H9 (cell line): ENCODE measurements around the gene FHOD3. TPM values are rescaled to one million over a fixed set of nuclear protein-coding genes. Genes with fewer than 3 reads are reported as not detected.

Experiments
- DNase-seq: peaks from one replicate; pipeline ENCODE4 v3.0.0-alpha.2; 2017
- H2AFZ ChIP-seq: one replicate; pipeline ENCODE4 v1.6.1; 2013; ENCODE audit warnings: mild to moderate bottlenecking, low read length, control low read depth, moderate library complexity
- H2AK5ac ChIP-seq: 2 replicates; pipeline ENCODE4 v1.6.1; 2013; ENCODE audit warnings: low read length, control low read depth, mixed read lengths; ENCODE audit not compliant: insufficient read length
- H2BK120ac ChIP-seq: one replicate; pipeline ENCODE4 v1.6.1; 2013; ENCODE audit warnings: low read depth, mild to moderate bottlenecking, low read length, control low read depth, inconsistent platforms; ENCODE audit not compliant: poor library complexity, severe bottlenecking
- H2BK12ac ChIP-seq: 2 replicates; pipeline ENCODE4 v1.6.1; 2013; ENCODE audit warnings: low read length, control low read depth, mixed read lengths, low read depth; ENCODE audit not compliant: insufficient read length
- H2BK15ac ChIP-seq: 2 replicates; pipeline ENCODE4 v1.6.1; 2013; ENCODE audit warnings: low read depth, low read length, control low read depth
- H2BK20ac ChIP-seq: one replicate; pipeline ENCODE4 v1.6.1; 2013; ENCODE audit warnings: low read depth, mild to moderate bottlenecking, low read length, control low read depth, inconsistent platforms; ENCODE audit not compliant: poor library complexity, severe bottlenecking
- H2BK5ac ChIP-seq: 2 replicates; pipeline ENCODE4 v1.6.1; 2013; ENCODE audit warnings: low read length, control low read depth, mixed read lengths; ENCODE audit not compliant: insufficient read length
- H3K14ac ChIP-seq: 2 replicates; pipeline ENCODE4 v1.6.1; 2013; ENCODE audit warnings: low read length, control low read depth; ENCODE audit not compliant: insufficient read depth
- H3K18ac ChIP-seq: 2 replicates; pipeline ENCODE4 v1.6.1; 2013; ENCODE audit warnings: low read depth, mild to moderate bottlenecking, mixed read lengths, low read length, control low read depth; ENCODE audit not compliant: insufficient read length
- H3K23ac ChIP-seq: 2 replicates; pipeline ENCODE4 v1.6.1; 2013; ENCODE audit warnings: low read length, control low read depth, mixed read lengths, low read depth; ENCODE audit not compliant: insufficient read length
- H3K23me2 ChIP-seq: 2 replicates; pipeline ENCODE4 v1.6.1; 2013; ENCODE audit warnings: low read depth, mild to moderate bottlenecking, mixed read lengths, low read length, control low read depth; ENCODE audit not compliant: insufficient read length, poor library complexity, severe bottlenecking
- H3K27ac ChIP-seq: 2 replicates; pipeline ENCODE4 v1.5.1; 2013; ENCODE audit warnings: low read length, control low read depth, mixed read lengths, low read depth; ENCODE audit not compliant: insufficient read length
- H3K27me3 ChIP-seq: 2 replicates; pipeline ENCODE4 v1.6.1; 2013; ENCODE audit warnings: low read length, control low read depth, inconsistent platforms; ENCODE audit not compliant: insufficient read depth
- H3K4ac ChIP-seq: 2 replicates; pipeline ENCODE4 v1.6.1; 2013; ENCODE audit warnings: low read depth, mild to moderate bottlenecking, control low read depth, inconsistent platforms, low read length, moderate library complexity
- H3K4me1 ChIP-seq: 2 replicates; pipeline ENCODE4 v1.6.1; 2013; ENCODE audit warnings: low read length, control low read depth, inconsistent platforms; ENCODE audit not compliant: insufficient read depth
- H3K4me2 ChIP-seq: 2 replicates; pipeline ENCODE4 v1.6.1; 2013; ENCODE audit warnings: low read length, control low read depth, mixed read lengths; ENCODE audit not compliant: insufficient read length, insufficient read depth
- H3K56ac ChIP-seq: 2 replicates; pipeline ENCODE4 v1.6.1; 2013; ENCODE audit warnings: low read depth, mild to moderate bottlenecking, mixed read lengths, low read length, control low read depth; ENCODE audit not compliant: insufficient read length
- H3K79me1 ChIP-seq: 2 replicates; pipeline ENCODE4 v1.6.1; 2013; ENCODE audit warnings: low read depth, mild to moderate bottlenecking, moderate library complexity, low read length, control low read depth, inconsistent platforms; ENCODE audit not compliant: insufficient read depth, poor library complexity, severe bottlenecking
- H3K79me2 ChIP-seq: 2 replicates; pipeline ENCODE4 v1.6.1; 2013; ENCODE audit warnings: low read length, control low read depth, inconsistent platforms; ENCODE audit not compliant: insufficient read depth
- H3K9ac ChIP-seq: 2 replicates; pipeline ENCODE4 v1.6.1; 2013; ENCODE audit warnings: low read length, control low read depth, mixed read lengths; ENCODE audit not compliant: insufficient read length; ENCODE audit errors: extremely low read depth
- H3K9me3 ChIP-seq: one replicate; pipeline ENCODE4 v1.6.1; 2013; ENCODE audit warnings: low read depth, low read length, inconsistent platforms; ENCODE audit not compliant: control insufficient read depth
- H3T11ph ChIP-seq: one replicate; pipeline ENCODE4 v1.6.1; 2013; ENCODE audit warnings: mild to moderate bottlenecking, low read length, control low read depth, inconsistent platforms
- H4K20me1 ChIP-seq: one replicate; pipeline ENCODE4 v1.6.1; 2013; ENCODE audit not compliant: control insufficient read depth, insufficient read length, insufficient read depth
- H4K5ac ChIP-seq: 2 replicates; pipeline ENCODE4 v1.6.1; 2013; ENCODE audit warnings: low read depth, mild to moderate bottlenecking, mixed read lengths, low read length, control low read depth; ENCODE audit not compliant: insufficient read length
- H4K8ac ChIP-seq: replicated peaks from 2 replicates; pipeline ENCODE4 v1.6.1; 2013; ENCODE audit warnings: low read length, control low read depth, mixed read lengths, low read depth; ENCODE audit not compliant: insufficient read length
- H4K91ac ChIP-seq: 2 replicates; pipeline ENCODE4 v1.6.1; 2013; ENCODE audit warnings: low read depth, mild to moderate bottlenecking, moderate library complexity, mixed read lengths, low read length, control low read depth; ENCODE audit not compliant: insufficient read length
- H3K27ac Mint-ChIP-seq, 3 experiments: 2 replicates in 2 of 3; 3 replicates in 1 of 3; pipeline ENCODE4 v1.8.0; 2020 to 2021; ENCODE audit warnings: mixed read lengths in 3 of 3, mild to moderate bottlenecking in 1 of 3, moderate library complexity in 1 of 3
- H3K27me3 Mint-ChIP-seq: 2 replicates; pipeline ENCODE4 v1.8.0; 2021; ENCODE audit warnings: low read depth, mild to moderate bottlenecking, moderate library complexity, mixed read lengths
- H3K36me3 Mint-ChIP-seq, 3 experiments: 2 replicates in 2 of 3; 3 replicates in 1 of 3; pipeline ENCODE4 v1.8.0; 2020 to 2021; ENCODE audit warnings: low read depth in 3 of 3, mixed read lengths in 3 of 3; ENCODE audit not compliant: insufficient read depth in 1 of 3
- H3K4me1 Mint-ChIP-seq, 2 experiments: 2 replicates each; pipeline ENCODE4 v1.8.0; 2020; ENCODE audit warnings: mixed read lengths in 2 of 2
- H3K4me3 Mint-ChIP-seq, 2 experiments: 2 replicates in 1 of 2; 3 replicates in 1 of 2; pipeline ENCODE4 v1.8.0; 2020 to 2021; ENCODE audit warnings: mild to moderate bottlenecking in 2 of 2, mixed read lengths in 2 of 2, moderate library complexity in 1 of 2
- H3K9me3 Mint-ChIP-seq, 2 experiments: 2 replicates in 1 of 2; 3 replicates in 1 of 2; pipeline ENCODE4 v1.8.0; 2020; ENCODE audit warnings: mild to moderate bottlenecking in 2 of 2, mixed read lengths in 2 of 2, moderate library complexity in 1 of 2
- CTCF ChIP-seq: fragments of 200-600 bp; sonication (generic); conservative IDR thresholded peaks from 3 replicates; pipeline ENCODE4 v1.8.0; 2021; ENCODE audit warnings: antibody characterized with exemption, mild to moderate bottlenecking
- WGBS: extraction: QIAGEN DNeasy Blood & Tissue Kit; methylation state at CpG from one replicate; pipeline ENCODE4 v1.1.7; 2013; ENCODE audit warnings: missing lambda C conversion rate, low lambda C conversion rate, mixed read lengths; ENCODE audit not compliant: insufficient read length; ENCODE audit errors: extremely low coverage; 5-methylcytosine and 5-hydroxymethylcytosine counted together
- total RNA-seq: library from RNA; stranded (reverse); gene quantifications from 2 replicates; pipeline ENCODE4 v1.2.1, GENCODE V29; 2021

The FHOD3 gene
- total RNA-seq, 1 experiment from 2014 or later, result 8.0 TPM

- H3K79me2 ChIP-seq, result no peaks in the 10 kb centered on the region
- H3K4me3 Mint-ChIP-seq, result no peak overlapping the region; a peak in 1 of 5 replicates
These were observed 173.9 kb downstream of the FHOD3 start for GRCh38 chr18:36471393-36471792.

More at GRCh38 chr18:36471393-36471792, 173.9 kb downstream of the FHOD3 start:
- Mint-ChIP-seq H3K27ac (peak overlapping the region; percentile 25 to 85 (median 77); a peak in 3 of 7 replicates), H3K4me1 (peaks cover 43 to 65% of the 10 kb centered on the region in 2 experiments), H3K36me3 (peaks cover 0 to under 1% (median 0%) of the 10 kb centered on the region in 3 experiments; a peak in 1 of 7 replicates), H3K27me3 (no peaks in the 10 kb centered on the region; the same call in 1 of the 2 replicates), H3K9me3 (no peaks in the 10 kb centered on the region)
- Histone ChIP-seq H2BK15ac (no peak overlapping the region), H3K23me2 (no peaks in the 10 kb centered on the region), H3K9me3 (no peaks in the 10 kb centered on the region), H2BK120ac (no peak overlapping the region), H2BK20ac (no peak overlapping the region), H3K18ac (no peak overlapping the region), H3K14ac (no peak overlapping the region; the same call in 1 of the 2 replicates), H2BK12ac (no peak overlapping the region), H4K8ac (no peak overlapping the region), H3K4ac (no peak overlapping the region), H2AFZ (no peak overlapping the region), H3K23ac (no peak overlapping the region), H3K27ac (no peak overlapping the region), H3K4me1 (peaks cover 5% of the 10 kb centered on the region; the same call in 1 of the 2 replicates), H3K4me2 (no peak overlapping the region), H3T11ph (no peak overlapping the region), H3K9ac (no peak overlapping the region), H4K5ac (no peak overlapping the region), H3K27me3 (no peaks in the 10 kb centered on the region), H3K56ac (no peak overlapping the region), H2AK5ac (no peak overlapping the region), H2BK5ac (no peak overlapping the region), H4K91ac (no peak overlapping the region), H4K20me1 (no peaks in the 10 kb centered on the region), H3K79me1 (no peaks in the 10 kb centered on the region)
- DNase-seq, result no peak
- no CpG with 5 or more reads among the region's 5 CpGs for WGBS
- TF ChIP-seq CTCF, result no peak
